ENCODE data around the gene RPL38. TPM values are rescaled to one million over a fixed set of nuclear protein-coding genes. Genes with fewer than 3 reads are reported as not detected.

The RPL38 gene
- total RNA-seq, 2 donors from 2014 or later = 1,259 to 1,366 TPM

- no peak overlapping the region for H3K4me3 Mint-ChIP-seq
- peaks cover 5% of the 10 kb centered on the region for H3K9me3 Mint-ChIP-seq
- H3K27ac Mint-ChIP-seq = no peak overlapping the region
- peaks cover 11% of the 10 kb centered on the region for H3K27me3 Mint-ChIP-seq
- ATAC-seq (replicated peaks) = peak; percentile 55
- peaks cover 9% of the 10 kb centered on the region for H3K4me1 Mint-ChIP-seq
- H3K36me3 Mint-ChIP-seq (ENCODE audit: low read depth) = no peaks in the 10 kb centered on the region
Measured at GRCh38 chr17:74192950-74193781, 10.3 kb upstream of the RPL38 start.

- H3K27me3 Mint-ChIP-seq = peaks cover 13% of the 10 kb centered on the region
- H3K4me3 Mint-ChIP-seq = no peak overlapping the region
- H3K9me3 Mint-ChIP-seq = peaks cover 5% of the 10 kb centered on the region
- H3K36me3 Mint-ChIP-seq (ENCODE audit: low read depth) = no peaks in the 10 kb centered on the region
- peaks cover 11% of the 10 kb centered on the region for H3K4me1 Mint-ChIP-seq
- no peak for ATAC-seq (replicated peaks)
- no peak overlapping the region for H3K27ac Mint-ChIP-seq
Measured at GRCh38 chr17:74194682-74195081, 8.8 kb upstream of the RPL38 start.

GRCh38 chr17:74196541-74197317, 6.7 kb upstream of the RPL38 start:
- H3K4me1 Mint-ChIP-seq = peaks cover 10% of the 10 kb centered on the region

GRCh38 chr17:74197801-74198200, 5.7 kb upstream of the RPL38 start:
- no peak overlapping the region for H3K4me3 Mint-ChIP-seq
- H3K27me3 Mint-ChIP-seq = peaks cover 18% of the 10 kb centered on the region
- H3K27ac Mint-ChIP-seq = no peak overlapping the region
- peaks cover 10% of the 10 kb centered on the region for H3K4me1 Mint-ChIP-seq
- no peaks in the 10 kb centered on the region for H3K36me3 Mint-ChIP-seq (ENCODE audit: low read depth)
- ATAC-seq (replicated peaks) = no peak
- no peaks in the 10 kb centered on the region for H3K9me3 Mint-ChIP-seq

More at GRCh38 chr17:74196541-74197317, 6.7 kb upstream of the RPL38 start:
- Mint-ChIP-seq H3K4me3 (no peak overlapping the region), H3K27me3 (peaks cover 15% of the 10 kb centered on the region), H3K9me3 (no peaks in the 10 kb centered on the region), H3K27ac (no peak overlapping the region), H3K36me3 (ENCODE audit: low read depth) (no peaks in the 10 kb centered on the region)
- ATAC-seq (replicated peaks) = no peak

- peaks cover 6% of the 10 kb centered on the region for H3K36me3 Mint-ChIP-seq (ENCODE audit: low read depth)
- ATAC-seq (replicated peaks) = no peak
Measured at GRCh38 chr17:74198694-74199093, 4.8 kb upstream of the RPL38 start.

GRCh38 chr17:74199306-74200092, 4.0 kb upstream of the RPL38 start:
- Mint-ChIP-seq H3K4me3 (peak overlapping the region; percentile 11), H3K4me1 (peaks cover 14% of the 10 kb centered on the region), H3K27ac (no peak overlapping the region), H3K9me3 (no peaks in the 10 kb centered on the region), H3K27me3 (peaks cover 16% of the 10 kb centered on the region), H3K36me3 (ENCODE audit: low read depth) (peaks cover 14% of the 10 kb centered on the region)
- peak; percentile 57 for ATAC-seq (replicated peaks)

More at GRCh38 chr17:74198694-74199093, 4.8 kb upstream of the RPL38 start:
- H3K4me3 Mint-ChIP-seq = no peak overlapping the region
- H3K4me1 Mint-ChIP-seq = peaks cover 17% of the 10 kb centered on the region
- no peak overlapping the region for H3K27ac Mint-ChIP-seq
- peaks cover 18% of the 10 kb centered on the region for H3K27me3 Mint-ChIP-seq
- H3K9me3 Mint-ChIP-seq = no peaks in the 10 kb centered on the region

GRCh38 chr17:74200112-74200511, 3.4 kb upstream of the RPL38 start:
- Mint-ChIP-seq H3K4me3 (peak overlapping the region; percentile 11), H3K27ac (no peak overlapping the region), H3K27me3 (peaks cover 14% of the 10 kb centered on the region), H3K4me1 (peaks cover 16% of the 10 kb centered on the region), H3K36me3 (ENCODE audit: low read depth) (peaks cover 20% of the 10 kb centered on the region), H3K9me3 (no peaks in the 10 kb centered on the region)
- ATAC-seq (replicated peaks) = no peak

GRCh38 chr17:74201250-74201649, 2.2 kb upstream of the RPL38 start:
- ATAC-seq (replicated peaks) = no peak
- H3K27ac Mint-ChIP-seq = no peak overlapping the region
- no peak overlapping the region for H3K4me3 Mint-ChIP-seq
- H3K4me1 Mint-ChIP-seq = peaks cover 22% of the 10 kb centered on the region
- H3K9me3 Mint-ChIP-seq = no peaks in the 10 kb centered on the region
- peaks cover 14% of the 10 kb centered on the region for H3K27me3 Mint-ChIP-seq
- H3K36me3 Mint-ChIP-seq (ENCODE audit: low read depth) = peaks cover 31% of the 10 kb centered on the region

- Mint-ChIP-seq H3K4me1 (peaks cover 26% of the 10 kb centered on the region), H3K36me3 (ENCODE audit: low read depth) (peaks cover 38% of the 10 kb centered on the region), H3K27me3 (peaks cover 14% of the 10 kb centered on the region), H3K27ac (no peak overlapping the region), H3K9me3 (no peaks in the 10 kb centered on the region), H3K4me3 (peak overlapping the region; percentile 97)
- ATAC-seq (replicated peaks) = no peak
Measured at GRCh38 chr17:74201948-74202347, 1.5 kb upstream of the RPL38 start.

- no peak for ATAC-seq (replicated peaks)
- Mint-ChIP-seq H3K4me3 (peak overlapping the region; percentile 97), H3K4me1 (peaks cover 26% of the 10 kb centered on the region), H3K9me3 (no peaks in the 10 kb centered on the region), H3K27me3 (peaks cover 10% of the 10 kb centered on the region), H3K36me3 (ENCODE audit: low read depth) (peaks cover 48% of the 10 kb centered on the region), H3K27ac (peak overlapping the region; percentile 100)
Measured at GRCh38 chr17:74202938-74203337, 540 bp upstream of the RPL38 start.

GRCh38 chr17:74204474-74204873, 996 bp downstream of the RPL38 start:
- no peaks in the 10 kb centered on the region for H3K9me3 Mint-ChIP-seq
- H3K27ac Mint-ChIP-seq = peak overlapping the region; percentile 100
- peak overlapping the region; percentile 97 for H3K4me3 Mint-ChIP-seq
- H3K4me1 Mint-ChIP-seq = peaks cover 33% of the 10 kb centered on the region
- H3K27me3 Mint-ChIP-seq = peaks cover 10% of the 10 kb centered on the region
- peaks cover 64% of the 10 kb centered on the region for H3K36me3 Mint-ChIP-seq (ENCODE audit: low read depth)
- no peak for ATAC-seq (replicated peaks)

- Mint-ChIP-seq H3K27me3 (peaks cover 7% of the 10 kb centered on the region), H3K27ac (peak overlapping the region; percentile 100), H3K9me3 (no peaks in the 10 kb centered on the region), H3K4me3 (peak overlapping the region; percentile 97), H3K36me3 (ENCODE audit: low read depth) (peaks cover 72% of the 10 kb centered on the region), H3K4me1 (peaks cover 33% of the 10 kb centered on the region)
- no peak for ATAC-seq (replicated peaks)
Measured at GRCh38 chr17:74205274-74205673, 1.8 kb downstream of the RPL38 start.

GRCh38 chr17:74206332-74206818, 2.9 kb downstream of the RPL38 start:
- Mint-ChIP-seq H3K4me1 (peaks cover 38% of the 10 kb centered on the region), H3K27ac (peak overlapping the region; percentile 3), H3K9me3 (no peaks in the 10 kb centered on the region), H3K4me3 (peak overlapping the region; percentile 97), H3K36me3 (ENCODE audit: low read depth) (peaks cover 83% of the 10 kb centered on the region), H3K27me3 (peaks cover 4% of the 10 kb centered on the region)
- ATAC-seq (replicated peaks) = no peak
